ENCODE measurements around the gene CRYGN. TPM values are rescaled to one million over a fixed set of nuclear protein-coding genes. Genes with fewer than 3 reads are reported as not detected.

Gene CRYGN
- total and polyA plus RNA-seq, 2 experiments from 2014 or later, result 0.59 to 1.5 TPM

DNA sequence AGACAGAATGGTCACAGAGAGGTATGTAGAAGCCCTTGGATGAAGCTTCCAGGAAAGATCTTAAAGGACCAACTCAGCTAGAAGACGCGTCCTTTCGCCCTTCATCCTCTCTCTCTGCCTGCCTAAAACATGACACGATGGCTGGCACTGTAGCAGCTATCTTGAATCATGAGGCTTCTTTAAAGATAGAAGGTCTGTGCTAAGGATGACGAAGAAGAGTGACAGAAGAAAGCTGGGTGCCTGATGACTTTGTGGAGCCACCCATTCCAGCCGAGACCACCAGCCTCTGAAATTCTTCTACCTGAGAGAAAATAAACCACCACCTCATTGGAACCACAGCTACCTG, 55.6 kb downstream of the CRYGN start (continued):
- TF ChIP-seq, protein P1, sequence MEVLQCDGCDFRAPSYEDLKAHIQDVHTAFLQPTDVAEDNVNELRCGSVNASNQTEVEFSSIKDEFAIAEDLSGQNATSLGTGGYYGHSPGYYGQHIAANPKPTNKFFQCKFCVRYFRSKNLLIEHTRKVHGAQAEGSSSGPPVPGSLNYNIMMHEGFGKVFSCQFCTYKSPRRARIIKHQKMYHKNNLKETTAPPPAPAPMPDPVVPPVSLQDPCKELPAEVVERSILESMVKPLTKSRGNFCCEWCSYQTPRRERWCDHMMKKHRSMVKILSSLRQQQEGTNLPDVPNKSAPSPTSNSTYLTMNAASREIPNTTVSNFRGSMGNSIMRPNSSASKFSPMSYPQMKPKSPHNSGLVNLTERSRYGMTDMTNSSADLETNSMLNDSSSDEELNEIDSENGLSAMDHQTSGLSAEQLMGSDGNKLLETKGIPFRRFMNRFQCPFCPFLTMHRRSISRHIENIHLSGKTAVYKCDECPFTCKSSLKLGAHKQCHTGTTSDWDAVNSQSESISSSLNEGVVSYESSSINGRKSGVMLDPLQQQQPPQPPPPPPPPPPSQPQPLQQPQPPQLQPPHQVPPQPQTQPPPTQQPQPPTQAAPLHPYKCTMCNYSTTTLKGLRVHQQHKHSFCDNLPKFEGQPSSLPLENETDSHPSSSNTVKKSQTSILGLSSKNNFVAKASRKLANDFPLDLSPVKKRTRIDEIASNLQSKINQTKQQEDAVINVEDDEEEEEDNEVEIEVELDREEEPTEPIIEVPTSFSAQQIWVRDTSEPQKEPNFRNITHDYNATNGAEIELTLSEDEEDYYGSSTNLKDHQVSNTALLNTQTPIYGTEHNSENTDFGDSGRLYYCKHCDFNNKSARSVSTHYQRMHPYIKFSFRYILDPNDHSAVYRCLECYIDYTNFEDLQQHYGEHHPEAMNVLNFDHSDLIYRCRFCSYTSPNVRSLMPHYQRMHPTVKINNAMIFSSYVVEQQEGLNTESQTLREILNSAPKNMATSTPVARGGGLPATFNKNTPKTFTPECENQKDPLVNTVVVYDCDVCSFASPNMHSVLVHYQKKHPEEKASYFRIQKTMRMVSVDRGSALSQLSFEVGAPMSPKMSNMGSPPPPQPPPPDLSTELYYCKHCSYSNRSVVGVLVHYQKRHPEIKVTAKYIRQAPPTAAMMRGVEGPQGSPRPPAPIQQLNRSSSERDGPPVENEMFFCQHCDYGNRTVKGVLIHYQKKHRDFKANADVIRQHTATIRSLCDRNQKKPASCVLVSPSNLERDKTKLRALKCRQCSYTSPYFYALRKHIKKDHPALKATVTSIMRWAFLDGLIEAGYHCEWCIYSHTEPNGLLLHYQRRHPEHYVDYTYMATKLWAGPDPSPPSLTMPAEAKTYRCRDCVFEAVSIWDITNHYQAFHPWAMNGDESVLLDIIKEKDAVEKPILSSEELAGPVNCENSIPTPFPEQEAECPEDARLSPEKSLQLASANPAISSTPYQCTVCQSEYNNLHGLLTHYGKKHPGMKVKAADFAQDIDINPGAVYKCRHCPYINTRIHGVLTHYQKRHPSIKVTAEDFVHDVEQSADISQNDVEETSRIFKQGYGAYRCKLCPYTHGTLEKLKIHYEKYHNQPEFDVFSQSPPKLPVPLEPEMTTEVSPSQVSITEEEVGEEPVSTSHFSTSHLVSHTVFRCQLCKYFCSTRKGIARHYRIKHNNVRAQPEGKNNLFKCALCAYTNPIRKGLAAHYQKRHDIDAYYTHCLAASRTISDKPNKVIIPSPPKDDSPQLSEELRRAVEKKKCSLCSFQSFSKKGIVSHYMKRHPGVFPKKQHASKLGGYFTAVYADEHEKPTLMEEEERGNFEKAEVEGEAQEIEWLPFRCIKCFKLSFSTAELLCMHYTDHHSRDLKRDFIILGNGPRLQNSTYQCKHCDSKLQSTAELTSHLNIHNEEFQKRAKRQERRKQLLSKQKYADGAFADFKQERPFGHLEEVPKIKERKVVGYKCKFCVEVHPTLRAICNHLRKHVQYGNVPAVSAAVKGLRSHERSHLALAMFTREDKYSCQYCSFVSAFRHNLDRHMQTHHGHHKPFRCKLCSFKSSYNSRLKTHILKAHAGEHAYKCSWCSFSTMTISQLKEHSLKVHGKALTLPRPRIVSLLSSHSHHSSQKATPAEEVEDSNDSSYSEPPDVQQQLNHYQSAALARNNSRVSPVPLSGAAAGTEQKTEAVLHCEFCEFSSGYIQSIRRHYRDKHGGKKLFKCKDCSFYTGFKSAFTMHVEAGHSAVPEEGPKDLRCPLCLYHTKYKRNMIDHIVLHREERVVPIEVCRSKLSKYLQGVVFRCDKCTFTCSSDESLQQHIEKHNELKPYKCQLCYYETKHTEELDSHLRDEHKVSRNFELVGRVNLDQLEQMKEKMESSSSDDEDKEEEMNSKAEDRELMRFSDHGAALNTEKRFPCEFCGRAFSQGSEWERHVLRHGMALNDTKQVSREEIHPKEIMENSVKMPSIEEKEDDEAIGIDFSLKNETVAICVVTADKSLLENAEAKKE (CRISPR knock-in tag; IDR thresholded peaks at IDR 0.05), result no peak

DNA sequence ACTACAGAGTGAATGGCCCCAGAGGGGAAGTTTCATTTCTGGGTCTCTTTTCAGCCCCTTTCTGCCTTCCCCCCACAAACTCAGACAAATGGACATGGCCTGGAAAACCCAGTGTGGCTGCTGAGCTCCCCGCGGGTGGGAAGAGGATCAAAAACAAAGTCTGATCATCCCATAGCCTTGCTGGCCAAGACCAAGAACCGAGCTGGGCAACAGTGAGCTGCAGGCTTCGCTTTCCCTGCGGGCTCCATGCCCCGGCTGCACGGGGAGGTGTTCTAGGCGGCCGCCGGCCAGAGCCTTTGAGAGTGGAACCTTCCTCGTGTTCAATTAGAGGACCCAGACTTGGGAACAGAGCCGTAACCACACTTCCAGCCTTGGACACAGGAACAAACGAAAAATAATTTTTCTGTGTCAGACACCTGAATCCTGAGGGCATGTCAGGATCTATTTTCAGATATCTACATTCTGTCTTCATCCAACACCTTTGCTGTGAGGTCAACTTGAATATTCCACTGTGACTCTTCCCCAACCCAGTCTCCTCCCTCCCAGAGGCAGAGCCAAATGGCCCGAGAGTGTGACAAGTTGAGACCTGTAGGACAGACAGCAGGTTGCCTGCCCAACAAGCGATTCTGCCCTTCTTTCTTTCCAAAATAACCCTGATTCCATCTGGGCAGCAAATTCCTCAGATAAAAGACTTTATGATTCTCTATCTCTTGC, 56.1 kb downstream of the CRYGN start:
- Histone ChIP-seq H3K4me2 (no peak overlapping the region), H3K9me2 (ENCODE audit: insufficient read depth) (no peaks in the 10 kb centered on the region), H4K20me1 (replicated peaks; ENCODE audit: insufficient read depth) (no peaks in the 10 kb centered on the region), H2AFZ (no peak overlapping the region), H3K27ac (ENCODE audit: low read depth) (no peak overlapping the region), H3K4me1 (ENCODE audit: insufficient read depth) (peaks cover 18% of the 10 kb centered on the region), H3K27me3 (ENCODE audit: insufficient read depth) (peaks cover 26% of the 10 kb centered on the region), H3K4me3 (no peak overlapping the region), H3F3A (replicated peaks; ENCODE audit: low read depth) (peaks cover 12% of the 10 kb centered on the region; the same call in 1 of the 2 replicates), H3K79me2 (replicated peaks; ENCODE audit: insufficient read depth) (no peaks in the 10 kb centered on the region), H3K36me3 (ENCODE audit: insufficient read depth) (no peaks in the 10 kb centered on the region; the same call in 1 of the 2 replicates)
- ATAC-seq, result no peak
- TF ChIP-seq, protein P2, sequence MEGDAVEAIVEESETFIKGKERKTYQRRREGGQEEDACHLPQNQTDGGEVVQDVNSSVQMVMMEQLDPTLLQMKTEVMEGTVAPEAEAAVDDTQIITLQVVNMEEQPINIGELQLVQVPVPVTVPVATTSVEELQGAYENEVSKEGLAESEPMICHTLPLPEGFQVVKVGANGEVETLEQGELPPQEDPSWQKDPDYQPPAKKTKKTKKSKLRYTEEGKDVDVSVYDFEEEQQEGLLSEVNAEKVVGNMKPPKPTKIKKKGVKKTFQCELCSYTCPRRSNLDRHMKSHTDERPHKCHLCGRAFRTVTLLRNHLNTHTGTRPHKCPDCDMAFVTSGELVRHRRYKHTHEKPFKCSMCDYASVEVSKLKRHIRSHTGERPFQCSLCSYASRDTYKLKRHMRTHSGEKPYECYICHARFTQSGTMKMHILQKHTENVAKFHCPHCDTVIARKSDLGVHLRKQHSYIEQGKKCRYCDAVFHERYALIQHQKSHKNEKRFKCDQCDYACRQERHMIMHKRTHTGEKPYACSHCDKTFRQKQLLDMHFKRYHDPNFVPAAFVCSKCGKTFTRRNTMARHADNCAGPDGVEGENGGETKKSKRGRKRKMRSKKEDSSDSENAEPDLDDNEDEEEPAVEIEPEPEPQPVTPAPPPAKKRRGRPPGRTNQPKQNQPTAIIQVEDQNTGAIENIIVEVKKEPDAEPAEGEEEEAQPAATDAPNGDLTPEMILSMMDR (conservative IDR thresholded peaks at IDR 0.05; ENCODE audit: low read depth in 2 of 2), result no peak
- Mint-ChIP-seq H3K4me3 (no peak overlapping the region), H3K4me1 (peaks cover 18% of the 10 kb centered on the region), H3K9me3 (no peaks in the 10 kb centered on the region), H3K27me3 (ENCODE audit: insufficient read depth, low read depth, poor library complexity) (peaks cover 30% of the 10 kb centered on the region), H3K36me3 (ENCODE audit: low read depth) (peaks cover 4% of the 10 kb centered on the region; the same call in 1 of the 3 replicates), H3K27ac (no peak overlapping the region)
- no peak for DNase-seq (ENCODE audit: low spot score)

Data from GM23338 (cell line).